Bone marrow (tissue), 2 donors: ENCODE results near the gene MYL2.

Experiments used
- DNase-seq, 2 donors: peaks; one replicate each; lab custom pipeline; 2025; lab: John Stamatoyannopoulos, UW

MYL2 gene

GRCh38 chr12:110896559-110896958 is 23.8 kb downstream of the MYL2 start:
- no peak for DNase-seq

GRCh38 chr12:110893956-110894355 is 26.4 kb downstream of the MYL2 start:
- no peak for DNase-seq

DNA sequence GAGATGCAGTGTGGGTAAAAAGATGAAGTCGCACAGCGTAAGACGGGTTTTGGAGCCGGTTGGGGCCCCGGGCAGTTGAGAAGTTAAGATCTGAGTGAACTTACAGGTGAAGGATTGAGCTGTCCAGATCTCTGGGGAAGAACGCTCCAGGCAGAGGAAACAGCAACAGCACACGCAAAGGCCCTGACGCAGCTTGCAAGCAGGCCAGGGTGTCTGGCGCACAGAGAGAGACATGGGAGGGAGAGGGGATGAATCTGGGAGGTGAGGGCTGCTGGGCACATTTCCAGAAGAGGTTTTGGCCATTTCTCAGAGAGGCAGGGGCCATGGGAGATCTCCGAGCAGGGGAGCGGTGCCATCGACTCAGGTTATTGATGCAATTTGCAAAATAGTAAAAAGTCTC is 31.0 kb downstream of the MYL2 start:
- DNase-seq: no peak

DNA sequence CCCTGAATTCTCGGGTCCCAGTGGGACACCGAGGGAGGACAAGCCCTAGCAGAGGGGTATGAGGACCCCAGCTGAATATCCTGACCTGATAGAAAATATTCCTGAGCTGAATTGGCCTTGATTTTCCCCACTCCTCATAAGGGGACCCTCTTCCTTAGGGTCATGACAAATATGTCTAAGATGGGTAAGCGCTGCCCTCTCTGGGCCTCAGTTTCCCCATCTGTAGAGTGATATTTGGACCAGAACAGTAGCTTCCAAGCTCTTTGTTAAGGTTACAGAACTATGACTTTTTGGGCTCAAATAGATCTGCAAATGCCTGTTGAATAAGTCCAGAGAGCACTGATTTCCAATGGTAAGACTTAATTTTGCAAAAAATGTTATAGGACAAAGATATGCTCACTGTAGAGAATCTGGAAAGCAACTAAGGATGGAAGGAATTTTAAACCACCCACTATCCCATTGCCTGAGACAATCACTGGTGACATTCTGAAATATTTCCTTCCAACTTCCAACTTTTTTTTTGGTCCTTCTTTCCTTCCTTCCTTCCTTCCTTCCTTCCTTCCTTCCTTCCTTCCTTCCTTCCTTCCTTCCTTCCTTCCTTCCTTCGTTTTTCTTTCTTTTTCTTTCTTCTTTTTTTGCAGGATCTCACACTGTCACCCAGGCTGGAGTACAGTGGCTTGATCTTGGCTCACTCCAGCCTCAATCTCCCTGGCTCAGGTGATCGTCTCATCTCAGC is 32.0 kb downstream of the MYL2 start:
- no peak for DNase-seq

- no peak for DNase-seq
Measured at GRCh38 chr12:110885152-110885840, 35.1 kb downstream of the MYL2 start.

DNA sequence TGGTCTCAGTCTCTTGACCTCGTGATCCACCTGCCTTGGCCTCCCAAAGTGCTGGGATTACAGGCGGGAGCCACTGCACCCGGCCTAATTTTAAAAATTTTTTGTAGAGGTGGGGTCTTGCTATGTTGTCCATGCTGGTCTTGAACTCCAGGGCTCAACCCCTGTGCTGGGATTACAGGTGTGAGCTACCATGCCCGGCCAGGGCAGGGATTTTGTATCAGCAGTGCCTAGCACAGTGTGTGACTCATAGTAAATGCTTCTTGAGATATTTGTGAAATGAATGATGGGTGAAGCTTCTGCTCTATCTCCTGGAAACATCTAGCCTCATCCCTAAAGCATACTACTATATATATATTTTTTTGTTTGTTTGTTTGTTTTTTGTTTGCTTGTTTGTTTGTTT is 37.1 kb downstream of the MYL2 start:
- no peak for DNase-seq

DNA sequence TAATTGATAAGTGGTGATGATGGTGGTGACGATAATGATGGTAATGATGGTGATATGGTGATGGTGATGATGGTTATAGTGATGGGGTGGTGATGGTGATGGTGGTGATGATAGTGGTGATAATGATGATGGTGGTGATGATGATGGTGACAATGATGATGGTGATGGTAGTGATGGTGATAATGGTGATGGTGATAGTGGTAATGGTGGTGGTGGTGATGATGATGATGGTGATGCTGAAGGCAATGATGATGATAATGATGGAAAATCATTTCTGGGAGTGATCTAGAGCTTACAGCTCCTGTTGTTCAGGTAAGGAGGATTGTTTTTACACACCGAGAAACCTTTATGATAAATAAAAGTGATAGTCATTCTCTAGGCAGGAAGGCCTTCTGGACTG is 39.7 kb downstream of the MYL2 start:
- no peak for DNase-seq

DNA sequence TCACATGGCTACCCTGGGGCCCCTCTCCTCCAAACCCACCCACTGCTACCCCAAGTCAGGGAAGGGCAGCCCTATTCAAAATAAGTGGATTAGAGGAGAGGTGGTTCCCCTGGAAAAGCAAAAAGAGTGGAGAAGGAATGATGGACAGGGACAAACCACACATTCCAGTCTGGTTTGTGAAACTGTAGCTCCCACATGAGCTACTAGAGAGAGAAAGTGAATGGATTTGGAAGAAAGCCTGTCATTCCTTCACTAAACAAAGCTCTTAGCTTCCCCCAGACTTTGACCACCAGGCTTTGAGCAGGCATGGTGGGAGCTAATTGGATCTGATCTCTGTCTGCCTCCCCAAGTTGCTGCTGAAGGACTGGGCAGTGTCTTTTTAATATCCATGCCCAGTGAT is 45.6 kb downstream of the MYL2 start:
- DNase-seq: no peak

DNA sequence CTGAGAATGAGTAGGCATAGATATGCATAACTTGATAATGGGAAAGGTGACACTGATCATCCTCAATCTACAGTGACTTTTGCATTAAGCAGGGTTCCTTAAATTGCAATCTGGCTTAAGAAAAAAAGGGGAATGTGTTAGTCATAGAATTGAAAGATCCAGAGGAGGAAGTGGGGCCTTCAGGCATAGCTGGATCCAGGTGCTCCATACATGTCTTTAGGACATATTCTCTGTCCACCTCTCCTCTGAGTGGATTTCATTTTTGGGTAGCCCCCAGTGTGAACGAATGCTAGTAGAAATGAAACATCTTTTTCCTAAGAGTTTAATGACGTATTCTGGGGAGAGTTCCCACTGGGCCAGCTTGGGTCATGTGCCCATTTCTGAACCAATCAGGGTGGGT is 46.0 kb downstream of the MYL2 start:
- no peak for DNase-seq

DNA sequence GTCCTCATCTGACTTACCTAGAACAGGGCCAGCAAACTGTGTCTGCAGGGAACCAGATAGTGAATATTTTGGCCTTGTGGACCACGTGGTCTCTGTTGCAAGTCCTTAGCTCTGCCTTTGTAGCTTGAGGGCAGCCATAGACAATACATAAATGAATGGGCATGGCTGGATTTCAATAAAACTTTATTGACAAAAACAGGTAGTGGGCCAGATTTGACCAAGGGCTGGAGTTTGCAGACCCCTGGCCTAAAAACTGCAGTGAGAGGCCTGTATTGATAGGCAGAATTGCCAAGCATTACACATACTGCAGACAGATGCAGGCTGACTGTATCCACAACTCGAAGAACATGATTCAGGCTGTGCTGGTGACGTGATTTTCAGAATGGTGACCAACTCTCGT is 48.3 kb downstream of the MYL2 start:
- no peak for DNase-seq

GRCh38 chr12:110869803-110870202 is 50.6 kb downstream of the MYL2 start:
- DNase-seq: no peak

DNA sequence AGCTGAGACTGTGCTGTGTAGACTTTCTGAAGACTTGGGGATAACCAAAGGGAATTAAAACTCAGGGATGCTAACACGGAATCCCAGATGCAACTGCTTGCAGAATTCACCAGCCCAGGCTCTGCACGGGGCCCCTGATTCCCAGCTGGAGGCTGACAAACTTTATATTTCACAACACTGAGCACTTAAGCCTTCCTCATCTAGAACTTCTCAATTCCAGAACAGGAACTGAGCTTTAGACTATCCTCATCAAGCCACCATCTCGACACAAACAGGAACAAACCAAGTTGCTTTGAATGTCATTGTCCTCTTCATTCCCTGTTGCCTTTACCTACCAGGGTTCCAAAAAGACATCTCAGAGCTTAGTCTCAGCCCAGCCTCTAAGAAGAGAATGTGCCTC is 51.4 kb downstream of the MYL2 start:
- no peak for DNase-seq

- no peak for DNase-seq
Measured at GRCh38 chr12:110865521-110865920, 54.9 kb downstream of the MYL2 start.

DNA sequence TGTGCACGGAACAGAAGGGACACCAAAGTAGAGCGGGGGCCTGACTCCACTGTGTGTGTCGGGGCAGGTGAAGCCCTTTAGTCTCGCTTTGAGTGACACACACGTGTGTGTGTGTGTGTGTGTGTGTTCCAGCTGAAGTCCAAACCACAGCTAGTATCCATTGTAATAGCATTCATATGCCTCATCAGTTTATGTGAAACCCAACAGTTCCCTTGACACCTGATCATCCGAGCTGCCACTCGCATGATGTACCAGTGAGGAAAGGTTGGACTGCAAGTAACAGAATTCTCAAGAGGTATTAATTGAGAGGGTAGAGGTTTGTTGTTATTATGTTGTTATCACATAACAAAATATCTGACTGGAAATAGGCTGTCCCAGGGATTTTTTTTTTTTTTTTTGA is 57.2 kb downstream of the MYL2 start:
- DNase-seq: no peak

DNA sequence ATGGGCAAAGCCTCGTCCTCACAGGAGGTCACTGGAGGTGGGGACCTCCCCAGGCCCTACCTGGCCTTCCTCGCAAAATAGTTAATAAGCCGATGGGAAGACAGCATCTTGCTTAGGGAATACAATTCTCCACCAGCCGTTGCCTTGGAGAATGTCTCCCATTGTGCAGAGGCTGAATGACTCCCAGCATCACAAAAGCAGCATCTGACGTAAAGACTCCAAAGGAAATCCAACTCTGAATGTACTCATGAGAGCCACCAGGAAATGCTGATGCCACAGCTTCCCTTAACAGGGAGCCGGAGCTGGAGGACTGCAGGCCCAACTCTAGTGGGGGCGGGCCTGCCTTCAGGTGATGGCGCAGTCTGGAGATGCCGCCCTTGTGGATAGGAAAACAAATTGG is 58.0 kb downstream of the MYL2 start:
- no peak for DNase-seq

DNA sequence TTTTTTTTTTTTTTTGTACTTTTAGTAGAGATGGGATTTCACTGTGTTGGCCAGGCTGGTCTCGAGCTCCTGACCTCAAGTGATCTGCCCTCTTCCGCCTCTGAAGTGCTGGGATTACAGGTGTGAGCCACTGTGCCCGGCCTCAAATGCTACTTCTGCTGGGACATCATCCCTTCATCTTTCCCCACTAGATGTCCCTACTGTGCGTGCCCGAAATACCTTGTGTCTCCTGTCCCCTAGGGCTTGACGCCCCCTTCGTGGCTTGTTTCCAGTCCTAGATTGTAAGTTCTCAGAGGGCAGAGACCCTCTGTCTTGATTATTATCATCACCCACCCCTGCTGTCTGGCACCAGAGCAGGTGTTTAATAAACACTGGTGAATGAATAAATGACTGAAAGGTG is 58.6 kb downstream of the MYL2 start:
- DNase-seq: no peak
